ENCODE measurements around the gene GRK2. TPM values are rescaled to one million over a fixed set of nuclear protein-coding genes. Genes with fewer than 3 reads are reported as not detected.

GRK2 gene
- total and polyA plus RNA-seq, 2 of the 13 experiments (the other 11 are each of a cell fraction or from before 2014, with no cell fraction given) = 31.3 to 42.4 TPM

DNA sequence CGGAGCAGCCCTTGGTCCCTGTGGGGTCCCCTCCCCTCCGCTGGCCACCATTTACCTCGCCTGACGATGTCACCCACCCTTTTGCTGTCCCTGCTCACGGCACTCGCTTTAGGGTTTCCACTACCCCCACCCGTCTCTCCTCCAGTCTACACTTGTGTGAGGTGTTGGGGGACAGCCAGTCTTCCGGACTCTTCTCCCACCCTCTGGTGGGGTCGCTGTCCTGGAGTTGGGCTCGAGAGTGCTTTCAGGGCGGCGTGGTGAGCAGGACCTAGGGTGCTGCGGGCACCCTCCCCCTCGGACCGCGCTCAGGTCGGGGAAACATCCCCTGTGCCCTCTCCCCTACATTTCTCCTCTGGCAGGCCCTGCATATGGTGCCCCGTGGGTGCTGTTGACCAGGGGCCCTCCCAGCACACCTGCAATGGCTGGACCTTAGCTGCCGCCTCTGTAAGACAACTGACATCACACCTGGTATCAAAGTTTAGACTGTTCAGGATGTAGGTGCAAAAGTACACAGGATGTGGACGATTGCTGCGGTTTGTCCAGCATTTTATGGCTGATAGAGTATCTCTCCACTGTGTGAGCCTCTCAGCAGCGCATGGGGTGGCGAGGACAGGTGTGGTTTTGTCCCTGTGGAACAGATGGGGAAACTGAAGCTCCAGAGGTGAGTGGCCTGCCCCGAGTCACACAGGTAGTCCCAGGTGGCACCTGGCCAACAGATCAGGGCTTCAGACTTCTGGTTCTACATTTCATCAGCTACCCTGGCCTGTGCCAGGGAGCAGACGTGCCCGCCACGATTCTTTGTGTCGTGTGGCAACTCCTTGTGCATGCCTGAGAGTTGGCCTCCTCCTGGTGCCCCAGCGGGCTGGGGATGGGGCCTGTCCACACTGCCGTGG is 1.2 kb downstream of the GRK2 start (continued):
- TF ChIP-seq, protein P1, sequence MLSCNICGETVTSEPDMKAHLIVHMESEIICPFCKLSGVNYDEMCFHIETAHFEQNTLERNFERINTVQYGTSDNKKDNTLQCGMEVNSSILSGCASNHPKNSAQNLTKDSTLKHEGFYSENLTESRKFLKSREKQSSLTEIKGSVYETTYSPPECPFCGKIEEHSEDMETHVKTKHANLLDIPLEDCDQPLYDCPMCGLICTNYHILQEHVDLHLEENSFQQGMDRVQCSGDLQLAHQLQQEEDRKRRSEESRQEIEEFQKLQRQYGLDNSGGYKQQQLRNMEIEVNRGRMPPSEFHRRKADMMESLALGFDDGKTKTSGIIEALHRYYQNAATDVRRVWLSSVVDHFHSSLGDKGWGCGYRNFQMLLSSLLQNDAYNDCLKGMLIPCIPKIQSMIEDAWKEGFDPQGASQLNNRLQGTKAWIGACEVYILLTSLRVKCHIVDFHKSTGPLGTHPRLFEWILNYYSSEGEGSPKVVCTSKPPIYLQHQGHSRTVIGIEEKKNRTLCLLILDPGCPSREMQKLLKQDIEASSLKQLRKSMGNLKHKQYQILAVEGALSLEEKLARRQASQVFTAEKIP (CRISPR knock-in tag; IDR thresholded peaks at IDR 0.05; ENCODE audit: borderline replicate concordance) = no peak
- TF ChIP-seq KDM2A (CRISPR knock-in tag; IDR thresholded peaks at IDR 0.05; ENCODE audit: borderline replicate concordance, low read depth) (peak; percentile 43; the same call in 1 of the 2 replicates), SRSF1 (optimal IDR thresholded peaks at IDR 0.05; ENCODE audit: low read depth, low read length) (no peak), ZNF562 (CRISPR knock-in tag; IDR thresholded peaks at IDR 0.05; ENCODE audit: borderline replicate concordance) (no peak), DNMT3B (CRISPR knock-in tag; conservative IDR thresholded peaks at IDR 0.05) (no peak), ZNF451 (CRISPR knock-in tag; IDR thresholded peaks at IDR 0.05) (peak; percentile 50; the same call in 1 of the 2 replicates), SIX1 (CRISPR knock-in tag; IDR thresholded peaks at IDR 0.05; ENCODE audit: borderline replicate concordance) (no peak), NR2F1 (CRISPR knock-in tag; IDR thresholded peaks at IDR 0.05) (no peak), SMARCC2 (IDR thresholded peaks at IDR 0.05) (no peak)

Data from HepG2 (cell line).